Neural progenitor cell (in vitro differentiated cells): Measurements from ENCODE around the gene PYGM. TPM values are rescaled to one million over a fixed set of nuclear protein-coding genes. Genes with fewer than 3 reads are reported as not detected.

Experiments
- DNase-seq: peaks from one replicate; pipeline ENCODE4 v3.0.0-alpha.2; 2016; ENCODE audit warnings: low spot score
- H2AFZ ChIP-seq: fragments of 200-600 bp; sonication (generic); replicated peaks from 2 replicates; pipeline ENCODE4 v1.6.1; 2016; ENCODE audit warnings: antibody characterized with exemption
- H3F3A ChIP-seq: fragments of 200-600 bp; sonication (generic); 2 replicates; pipeline ENCODE4 v1.6.1; 2016; ENCODE audit warnings: antibody characterized with exemption, low read depth
- H3K27ac ChIP-seq: fragments of 200-600 bp; sonication (generic); 2 replicates; pipeline ENCODE4 v1.5.1; 2016; ENCODE audit warnings: mild to moderate bottlenecking
- H3K27me3 ChIP-seq: fragments of 200-600 bp; sonication (generic); 2 replicates; pipeline ENCODE4 v1.6.1; 2016; ENCODE audit warnings: mild to moderate bottlenecking, moderate library complexity
- H3K36me3 ChIP-seq: fragments of 200-600 bp; sonication (generic); 2 replicates; pipeline ENCODE4 v1.5.1; 2016
- H3K4me1 ChIP-seq: fragments of 200-600 bp; sonication (generic); 2 replicates; pipeline ENCODE4 v1.6.1; 2016; ENCODE audit warnings: mixed run types
- H3K4me2 ChIP-seq: fragments of 200-600 bp; sonication (generic); 2 replicates; pipeline ENCODE4 v1.6.1; 2016
- H3K4me3 ChIP-seq: fragments of 200-600 bp; sonication (generic); 2 replicates; pipeline ENCODE4 v1.5.1; 2016
- H3K79me2 ChIP-seq: fragments of 200-600 bp; sonication (generic); 2 replicates; pipeline ENCODE4 v1.6.1; 2016; ENCODE audit warnings: low read depth
- H3K9ac ChIP-seq: fragments of 200-600 bp; sonication (generic); 2 replicates; pipeline ENCODE4 v1.6.1; 2016
- H3K9me3 ChIP-seq: fragments of 200-600 bp; sonication (generic); 2 replicates; pipeline ENCODE4 v1.5.1; 2016; ENCODE audit warnings: low read depth
- H4K20me1 ChIP-seq: fragments of 200-600 bp; sonication (generic); 2 replicates; pipeline ENCODE4 v1.6.1; 2016; ENCODE audit warnings: low read depth
- H3K27ac Mint-ChIP-seq: 3 replicates; pipeline ENCODE4 v1.8.0; 2021; ENCODE audit warnings: mixed read lengths
- H3K27me3 Mint-ChIP-seq: 2 replicates; pipeline ENCODE4 v1.8.0; 2022; ENCODE audit warnings: low read depth, mild to moderate bottlenecking, inconsistent platforms, moderate library complexity, mixed read lengths; ENCODE audit not compliant: insufficient read depth
- H3K36me3 Mint-ChIP-seq: 3 replicates; pipeline ENCODE4 v1.8.0; 2021; ENCODE audit warnings: mixed read lengths
- H3K4me1 Mint-ChIP-seq: 3 replicates; pipeline ENCODE4 v1.8.0; 2021; ENCODE audit warnings: mixed read lengths
- H3K4me3 Mint-ChIP-seq: 3 replicates; pipeline ENCODE4 v1.8.0; 2021; ENCODE audit warnings: mild to moderate bottlenecking, moderate library complexity, mixed read lengths
- H3K9me3 Mint-ChIP-seq: 3 replicates; pipeline ENCODE4 v1.8.0; 2020; ENCODE audit warnings: mixed read lengths
- CTCF ChIP-seq: fragments of 200-600 bp; sonication (generic); IDR thresholded peaks from 2 replicates; pipeline ENCODE4 v1.5.1; 2017; ENCODE audit warnings: antibody characterized with exemption, mild to moderate bottlenecking
- EZH2 ChIP-seq: fragments of 200-600 bp; sonication (generic); IDR thresholded peaks from 2 replicates; pipeline ENCODE4 v1.6.1; 2017; ENCODE audit warnings: antibody characterized with exemption, mild to moderate bottlenecking, moderate library complexity
- EZH2phosphoT487 ChIP-seq: fragments of 200-600 bp; sonication (generic); IDR thresholded peaks from 2 replicates; pipeline ENCODE4 v1.6.1; 2017; ENCODE audit warnings: antibody characterized with exemption
- total RNA-seq: library from RNA; depleted of rRNA; stranded (reverse); fragments of >200 nt; gene quantifications from 2 replicates; pipeline ENCODE4 v1.2.3, GENCODE V29; 2015; ENCODE audit warnings: low replicate concordance

Gene PYGM
- total RNA-seq, 1 donor from 2014 or later, result 1.4 TPM

GRCh38 chr11:64792482-64792881 lies 32.7 kb upstream of the PYGM start:
- peaks cover 3% of the 10 kb centered on the region for H3F3A ChIP-seq
- TF ChIP-seq CTCF (no peak), EZH2phosphoT487 (no peak), EZH2 (no peak)
- Mint-ChIP-seq H3K27ac (no peak overlapping the region), H3K27me3 (peaks cover 3% of the 10 kb centered on the region), H3K4me1 (peaks cover 2% of the 10 kb centered on the region), H3K9me3 (no peaks in the 10 kb centered on the region), H3K4me3 (no peak overlapping the region), H3K36me3 (peaks cover 2% of the 10 kb centered on the region)
- H3K79me2 ChIP-seq, result no peaks in the 10 kb centered on the region
- no peak overlapping the region for H3K27ac ChIP-seq
- H3K4me1 ChIP-seq, result no peaks in the 10 kb centered on the region
- no peaks in the 10 kb centered on the region for H3K27me3 ChIP-seq
- H2AFZ ChIP-seq, result no peak overlapping the region
- no peak overlapping the region for H3K9ac ChIP-seq
- no peak overlapping the region for H3K4me2 ChIP-seq
- no peak overlapping the region for H3K4me3 ChIP-seq
- no peaks in the 10 kb centered on the region for H3K9me3 ChIP-seq
- DNase-seq, result no peak
- H4K20me1 ChIP-seq, result no peaks in the 10 kb centered on the region
- H3K36me3 ChIP-seq, result no peaks in the 10 kb centered on the region

- Mint-ChIP-seq H3K4me3 (no peak overlapping the region), H3K9me3 (no peaks in the 10 kb centered on the region), H3K27me3 (peaks cover 3% of the 10 kb centered on the region), H3K4me1 (peaks cover 2% of the 10 kb centered on the region), H3K27ac (no peak overlapping the region), H3K36me3 (peaks cover 2% of the 10 kb centered on the region)
- no peaks in the 10 kb centered on the region for H3K79me2 ChIP-seq
- no peak for TF ChIP-seq CTCF
- no peak for TF ChIP-seq EZH2phosphoT487
- no peaks in the 10 kb centered on the region for H3K4me1 ChIP-seq
- H2AFZ ChIP-seq, result no peak overlapping the region
- H3K27me3 ChIP-seq, result no peaks in the 10 kb centered on the region
- H3K36me3 ChIP-seq, result no peaks in the 10 kb centered on the region
- no peak overlapping the region for H3K4me3 ChIP-seq
- no peak for DNase-seq
- H3K4me2 ChIP-seq, result no peak overlapping the region
- H3K27ac ChIP-seq, result no peak overlapping the region
- no peak overlapping the region for H3K9ac ChIP-seq
- no peaks in the 10 kb centered on the region for H3K9me3 ChIP-seq
- no peaks in the 10 kb centered on the region for H4K20me1 ChIP-seq
- H3F3A ChIP-seq, result peaks cover 3% of the 10 kb centered on the region
Observed at GRCh38 chr11:64791781-64792291, 32.1 kb upstream of the PYGM start.

- Histone ChIP-seq H3K4me2 (no peak overlapping the region), H3K27ac (no peak overlapping the region), H4K20me1 (no peaks in the 10 kb centered on the region), H3K36me3 (no peaks in the 10 kb centered on the region), H3F3A (peaks cover 3% of the 10 kb centered on the region), H3K9ac (no peak overlapping the region), H2AFZ (no peak overlapping the region), H3K9me3 (no peaks in the 10 kb centered on the region), H3K27me3 (no peaks in the 10 kb centered on the region), H3K4me3 (no peak overlapping the region), H3K79me2 (no peaks in the 10 kb centered on the region), H3K4me1 (no peaks in the 10 kb centered on the region)
- peaks cover 2% of the 10 kb centered on the region for H3K4me1 Mint-ChIP-seq
- TF ChIP-seq CTCF, result no peak
- no peak for TF ChIP-seq EZH2phosphoT487
- TF ChIP-seq EZH2, result no peak
- H3K27me3 Mint-ChIP-seq, result peaks cover 3% of the 10 kb centered on the region
- no peak for DNase-seq
- H3K27ac Mint-ChIP-seq, result peak overlapping the region; percentile 33
- no peaks in the 10 kb centered on the region for H3K9me3 Mint-ChIP-seq
- H3K36me3 Mint-ChIP-seq, result peaks cover 2% of the 10 kb centered on the region
- no peak overlapping the region for H3K4me3 Mint-ChIP-seq
Observed at GRCh38 chr11:64790205-64791095, 30.7 kb upstream of the PYGM start.
